GM21526 (cell line): ENCODE measurements around the gene ZNF423.

Experiments used
- ATAC-seq: cut with Tn5 transposase; IDR thresholded peaks from one replicate; pipeline ENCODE4 v1.9.1; 2021; ENCODE audit warnings: moderate library complexity; ENCODE audit not compliant: unreplicated experiment, low FRiP score

Gene ZNF423

GRCh38 chr16:49827805-49828438 is 28.0 kb downstream of the ZNF423 start:
- ATAC-seq, result no peak

GRCh38 chr16:49826515-49826914 is 29.4 kb downstream of the ZNF423 start:
- no peak for ATAC-seq

- ATAC-seq, result no peak
Measured at GRCh38 chr16:49825041-49825440, 30.9 kb downstream of the ZNF423 start.

- no peak for ATAC-seq
Measured at GRCh38 chr16:49824593-49824992, 31.3 kb downstream of the ZNF423 start.

DNA sequence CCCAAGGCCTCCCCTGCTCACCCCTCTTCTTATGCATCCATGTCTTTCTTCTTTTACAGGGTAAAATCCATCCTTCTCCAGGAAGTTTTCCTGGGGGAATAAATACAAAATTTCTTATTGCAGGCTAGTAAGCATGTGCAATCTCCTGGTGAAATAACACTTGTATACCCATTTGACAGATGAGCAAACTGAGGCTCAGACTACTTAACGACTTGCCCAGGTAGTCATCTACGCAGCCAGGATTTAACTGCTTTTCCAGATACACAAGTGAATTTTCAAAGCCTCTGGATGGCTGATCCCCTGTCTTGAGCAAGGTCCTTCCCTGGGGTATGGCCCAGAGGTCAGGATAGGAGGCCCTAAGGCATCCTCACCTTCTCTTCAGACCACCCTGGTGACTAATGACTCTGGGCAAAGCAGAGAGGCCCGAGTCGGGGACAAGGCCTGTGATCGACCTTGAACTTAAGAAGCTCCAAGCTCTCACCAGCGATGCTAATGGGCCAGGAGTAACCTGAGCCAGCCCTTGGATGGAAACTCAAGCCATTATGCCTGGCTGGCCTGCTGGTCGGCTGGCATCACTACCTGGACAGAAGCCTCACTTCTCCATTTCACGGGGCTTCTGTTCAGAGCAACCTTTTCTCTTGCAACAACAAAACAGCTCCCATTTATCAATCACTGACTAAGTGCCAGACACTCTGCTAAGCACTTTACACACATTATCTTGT is 33.1 kb downstream of the ZNF423 start:
- ATAC-seq, result no peak

DNA sequence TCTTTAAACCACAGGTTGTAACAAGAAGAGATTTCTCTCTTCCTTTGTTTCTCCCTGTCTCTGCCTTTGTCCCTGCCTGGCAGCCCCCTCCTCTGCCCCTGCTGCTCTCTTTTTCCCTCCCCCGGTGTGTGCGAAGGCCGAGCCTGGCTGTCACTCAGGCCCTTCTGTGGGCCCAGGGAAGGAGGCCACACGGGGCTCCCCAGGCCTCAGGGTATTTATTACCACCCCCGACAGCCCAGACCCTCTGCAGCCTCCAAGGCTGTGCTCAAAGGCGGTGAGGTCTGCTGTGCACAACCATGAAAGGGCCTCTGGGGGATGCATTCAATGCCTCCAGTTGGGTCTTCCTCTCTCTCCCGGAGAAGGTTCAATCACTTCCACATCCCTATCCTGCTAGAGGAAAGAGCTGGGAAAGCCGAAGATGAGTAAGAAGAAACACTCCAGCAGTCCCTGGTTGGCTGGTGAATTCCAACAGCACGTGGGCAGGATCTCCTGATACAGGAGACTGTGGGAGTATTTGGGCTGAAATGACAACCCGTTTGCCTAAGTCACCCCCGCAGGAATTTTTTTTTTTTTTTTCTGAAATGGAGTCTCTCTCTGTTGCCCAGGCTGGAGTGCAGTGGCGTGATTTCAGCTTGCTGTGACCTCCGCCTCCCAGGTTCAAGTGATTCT is 34.2 kb downstream of the ZNF423 start:
- ATAC-seq, result no peak

GRCh38 chr16:49821156-49821555 is 34.8 kb downstream of the ZNF423 start:
- ATAC-seq, result no peak

DNA sequence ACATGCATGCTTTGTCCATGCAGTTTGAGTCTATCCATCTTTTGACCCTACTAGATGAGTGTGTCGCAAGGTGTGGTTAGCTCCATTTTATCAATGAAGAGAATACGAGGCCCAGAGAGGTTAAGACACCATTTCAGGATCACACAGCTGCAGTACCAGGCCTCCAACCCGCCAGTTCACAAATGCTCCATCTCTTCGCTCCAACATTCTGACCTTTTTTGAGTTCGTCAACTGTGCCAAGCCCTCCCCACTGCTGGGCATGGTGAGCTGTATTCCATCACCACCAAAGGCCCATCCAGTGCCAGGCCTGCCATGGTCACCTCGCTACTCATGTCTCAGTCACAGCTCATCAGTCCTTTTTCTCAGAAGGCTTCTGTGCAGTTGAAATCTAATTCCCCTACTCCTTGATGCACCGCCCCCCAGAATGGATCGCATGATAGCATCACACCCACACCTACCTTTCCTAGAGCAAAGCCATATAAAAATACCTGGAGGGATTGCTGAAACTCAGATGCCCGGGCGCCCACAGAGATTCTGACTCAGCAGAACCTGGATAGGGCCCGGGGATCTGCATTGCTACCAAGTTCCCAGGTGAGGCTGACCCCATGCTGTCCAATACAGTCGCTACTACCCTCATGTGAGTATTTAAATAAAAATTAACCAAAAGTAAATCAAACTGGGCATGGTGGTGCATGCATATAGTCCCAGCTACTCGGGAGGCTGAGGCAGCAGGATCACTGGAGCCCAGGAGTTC is 38.0 kb downstream of the ZNF423 start:
- ATAC-seq, result no peak

- ATAC-seq, result no peak
Measured at GRCh38 chr16:49816875-49817274, 39.0 kb downstream of the ZNF423 start.

DNA sequence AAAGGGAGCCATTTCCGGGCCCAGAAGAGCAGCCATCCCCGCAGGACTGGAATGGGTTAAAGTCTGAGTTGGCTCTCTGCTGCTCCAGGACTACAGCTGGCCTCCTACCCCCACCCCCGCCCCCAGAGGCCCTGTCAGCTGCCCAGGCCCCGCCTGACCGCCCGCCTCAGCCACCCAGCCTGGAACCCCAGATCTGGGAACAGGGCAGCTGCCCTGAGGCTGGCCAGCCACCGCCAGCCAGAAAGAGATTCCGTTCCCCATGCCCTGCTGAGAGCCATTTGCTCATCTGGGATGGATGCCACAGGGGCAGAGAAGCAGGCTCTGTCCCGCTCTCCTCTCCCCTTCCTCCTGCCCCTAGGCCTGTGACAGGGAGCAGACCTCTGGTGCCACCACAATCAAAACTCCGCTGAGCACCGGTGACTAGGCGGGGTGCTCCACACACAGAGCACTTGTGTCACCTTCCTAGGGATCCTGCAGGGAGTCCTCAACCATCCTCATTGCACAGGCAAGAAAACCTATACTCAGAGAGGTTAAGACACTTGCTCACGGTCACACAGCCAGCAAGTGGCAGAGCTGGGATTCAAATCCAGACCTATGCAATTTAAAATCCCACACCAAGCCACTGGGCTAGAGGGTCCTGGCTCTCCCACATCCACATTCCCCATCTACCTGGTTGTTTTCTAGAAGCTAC is 44.1 kb downstream of the ZNF423 start:
- no peak for ATAC-seq

DNA sequence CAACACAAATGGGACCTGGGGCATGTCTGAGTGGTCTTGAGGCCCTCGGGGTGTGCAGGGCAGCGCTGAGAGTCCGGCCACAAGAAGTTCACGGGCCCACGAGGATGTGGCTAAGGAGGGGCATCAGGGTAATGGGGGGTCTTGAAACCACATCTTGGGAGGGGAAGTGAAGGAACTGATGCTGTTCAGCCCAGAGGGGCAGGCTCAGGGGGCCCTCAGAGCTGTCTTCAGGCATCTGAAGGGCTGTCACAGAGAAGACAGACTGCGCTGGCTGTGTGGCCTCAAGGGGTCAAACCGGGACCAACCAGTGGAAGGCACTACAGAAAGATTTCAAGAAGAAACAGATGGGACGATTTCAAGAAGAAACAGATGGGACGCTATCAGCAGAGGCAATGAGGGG is 45.1 kb downstream of the ZNF423 start:
- ATAC-seq, result no peak

GRCh38 chr16:49809561-49809960 is 46.4 kb downstream of the ZNF423 start:
- ATAC-seq, result no peak

GRCh38 chr16:49809062-49809461 is 46.9 kb downstream of the ZNF423 start:
- no peak for ATAC-seq

DNA sequence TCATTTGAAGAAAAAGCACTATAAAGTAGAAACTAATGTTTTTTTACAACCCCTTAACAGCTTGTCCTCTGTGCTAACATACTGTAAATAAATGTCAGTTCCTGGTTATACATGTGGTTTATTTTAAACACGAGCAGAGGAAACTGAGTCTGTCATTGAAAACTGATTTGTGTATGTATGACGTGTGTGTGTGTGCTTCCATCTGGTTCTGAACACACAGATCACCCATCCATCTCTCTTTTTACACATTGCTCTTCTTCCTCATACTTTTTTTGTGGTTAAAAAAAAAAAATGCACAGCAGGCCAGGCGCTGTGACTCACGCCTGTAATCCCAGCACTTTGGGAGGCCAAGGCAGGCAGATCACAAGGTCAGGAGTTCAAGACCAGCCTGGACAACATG is 49.5 kb downstream of the ZNF423 start:
- ATAC-seq, result no peak

GRCh38 chr16:49801290-49801689 is 54.6 kb downstream of the ZNF423 start:
- ATAC-seq, result no peak

- no peak for ATAC-seq
Measured at GRCh38 chr16:49800876-49801275, 55.0 kb downstream of the ZNF423 start.

DNA sequence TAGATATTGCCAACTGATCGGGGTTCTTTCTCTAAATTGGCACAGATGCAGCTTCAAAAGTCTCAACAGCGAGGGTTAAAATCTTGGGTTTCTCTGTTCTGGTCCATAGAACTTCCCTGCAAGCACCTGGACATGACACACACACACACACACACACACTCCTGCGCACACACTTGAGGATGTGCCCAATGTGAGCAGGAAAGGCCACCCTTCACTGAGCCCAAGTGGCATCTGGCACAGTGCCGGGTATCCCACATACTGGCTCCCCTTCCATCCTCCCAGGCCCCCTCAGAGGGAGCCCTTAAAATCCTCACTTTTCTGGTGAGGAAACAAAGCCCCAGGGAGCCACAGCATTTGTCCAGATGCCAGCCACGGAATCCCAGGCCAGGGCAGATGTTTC is 55.5 kb downstream of the ZNF423 start:
- ATAC-seq, result no peak

DNA sequence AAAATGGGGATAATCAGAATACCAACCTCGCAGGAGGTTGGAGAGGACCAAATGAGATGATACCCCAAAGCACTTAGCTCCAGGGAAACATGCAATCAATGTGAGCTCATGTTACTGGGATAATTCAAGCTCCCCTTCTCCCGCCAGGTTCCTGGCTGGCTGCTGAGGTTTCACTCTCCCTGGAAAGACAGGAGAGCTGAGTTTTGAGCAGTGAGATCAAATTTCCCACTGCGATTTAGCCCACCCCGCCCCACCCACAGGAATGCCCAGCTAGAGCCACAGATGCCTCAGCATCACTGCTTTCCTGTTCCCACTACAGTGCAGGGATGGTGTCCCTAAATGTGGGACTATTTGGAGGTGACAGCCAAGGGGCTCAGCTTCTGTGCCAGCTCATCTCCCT is 56.7 kb downstream of the ZNF423 start:
- no peak for ATAC-seq

- no peak for ATAC-seq
Measured at GRCh38 chr16:49795513-49795912, 60.4 kb downstream of the ZNF423 start.

DNA sequence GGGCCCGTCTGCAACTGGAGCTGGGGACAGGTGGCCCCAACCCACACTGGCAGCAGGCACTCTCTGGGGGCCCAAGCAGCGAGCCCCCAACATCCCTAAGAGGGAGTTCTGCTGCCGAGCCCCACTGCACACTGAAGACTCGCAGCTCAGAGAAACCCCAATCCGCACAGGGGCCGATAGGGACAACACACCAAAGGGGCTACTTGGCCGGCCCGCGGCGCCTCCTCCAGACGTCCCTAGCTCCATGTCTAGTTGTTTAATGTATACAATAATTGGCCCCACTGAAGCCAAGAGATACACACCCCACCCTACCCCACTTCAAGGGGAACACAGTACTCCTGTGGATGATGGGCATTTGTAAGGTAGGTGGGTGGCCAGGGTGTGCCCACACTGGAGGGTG is 62.7 kb downstream of the ZNF423 start:
- no peak for ATAC-seq

GRCh38 chr16:49789616-49790015 is 66.3 kb downstream of the ZNF423 start:
- no peak for ATAC-seq
